Body of pancreas (tissue), 4 donors: ENCODE measurements around the gene ZDHHC5. TPM values are rescaled to one million over a fixed set of nuclear protein-coding genes. Genes with fewer than 3 reads are reported as not detected.
"Not testable (repeated sequence)": the region's sequence is repeated elsewhere in the genome, so short reads cannot be mapped to it uniquely, and the experiment has no call there.

ENCODE experiments used
- ATAC-seq: fragments of 150-250 bp; one replicate; pipeline ENCODE4 v1.9.1; 2016
- DNase-seq, 4 donors: peaks; one replicate each; pipeline ENCODE4 v3.0.0-alpha.2; 2019
- H3K27ac ChIP-seq, 4 donors: fragments of 200-600 bp; sonication (generic); 1 replicate in 3 of 4; 2 replicates in 1 of 4; pipeline versions ENCODE4 v1.5.1 to v1.6.1; 2016 to 2019; ENCODE audit warnings: mild to moderate bottlenecking in 1 of 4, mixed read lengths in 1 of 4, moderate library complexity in 1 of 4
- H3K27me3 ChIP-seq, 2 donors: fragments of 200-600 bp; sonication (generic); one replicate each; pipeline ENCODE4 v1.6.0; 2016; ENCODE audit warnings: mild to moderate bottlenecking in 1 of 2
- H3K36me3 ChIP-seq, 2 donors: fragments of 200-600 bp; sonication (generic); replicated peaks in 1 of 2; 2 replicates each; pipeline ENCODE4 v1.5.1; 2016; ENCODE audit warnings: low read depth in 2 of 2; ENCODE audit not compliant: insufficient read depth in 1 of 2
- H3K4me1 ChIP-seq: fragments of 200-600 bp; sonication (generic); one replicate; pipeline ENCODE4 v1.6.0; 2016
- H3K4me3 ChIP-seq, 2 donors: fragments of 200-600 bp; sonication (generic); 1 replicate in 1 of 2; 2 replicates in 1 of 2; pipeline ENCODE4 v1.5.1; 2016 to 2019
- H3K9me3 ChIP-seq, 3 donors: fragments of 200-600 bp; sonication (generic); 1 replicate in 2 of 3; 2 replicates in 1 of 3; pipeline ENCODE4 v1.5.1; 2016
- CTCF ChIP-seq, 7 experiments: fragments of 450-650 bp in 4 of 7; fragments of 200-600 bp in 3 of 7; sonication (generic) in 3 of 7; IDR thresholded peaks; one replicate each; pipeline ENCODE4 v1.5.1; 2016 to 2019; ENCODE audit warnings: antibody characterized with exemption in 7 of 7
- POLR2A ChIP-seq, 3 donors: fragments of 450-650 bp; IDR thresholded peaks; one replicate each; pipeline ENCODE4 v1.6.1; 2016; ENCODE audit warnings: antibody characterized with exemption in 3 of 3, mild to moderate bottlenecking in 2 of 3
- WGBS, 2 donors: methylation state at CpG; one replicate each; pipeline ENCODE4 v1.1.5; 2017; 5-methylcytosine and 5-hydroxymethylcytosine counted together
- intact Hi-C: fragments of 100-400 bp; cut with DNase I; formaldehyde crosslinking; loops from one replicate; pipeline ENCODE4 v1.15.1; 2023
- total RNA-seq, 2 donors: library from RNA; depleted of rRNA; stranded (reverse); fragments of >200 nt; gene quantifications; one replicate each; pipeline ENCODE4 v1.1.0, GENCODE V29; 2016

The ZDHHC5 gene
- total RNA-seq, 2 donors from 2014 or later = 17.6 to 48.5 TPM

DNA sequence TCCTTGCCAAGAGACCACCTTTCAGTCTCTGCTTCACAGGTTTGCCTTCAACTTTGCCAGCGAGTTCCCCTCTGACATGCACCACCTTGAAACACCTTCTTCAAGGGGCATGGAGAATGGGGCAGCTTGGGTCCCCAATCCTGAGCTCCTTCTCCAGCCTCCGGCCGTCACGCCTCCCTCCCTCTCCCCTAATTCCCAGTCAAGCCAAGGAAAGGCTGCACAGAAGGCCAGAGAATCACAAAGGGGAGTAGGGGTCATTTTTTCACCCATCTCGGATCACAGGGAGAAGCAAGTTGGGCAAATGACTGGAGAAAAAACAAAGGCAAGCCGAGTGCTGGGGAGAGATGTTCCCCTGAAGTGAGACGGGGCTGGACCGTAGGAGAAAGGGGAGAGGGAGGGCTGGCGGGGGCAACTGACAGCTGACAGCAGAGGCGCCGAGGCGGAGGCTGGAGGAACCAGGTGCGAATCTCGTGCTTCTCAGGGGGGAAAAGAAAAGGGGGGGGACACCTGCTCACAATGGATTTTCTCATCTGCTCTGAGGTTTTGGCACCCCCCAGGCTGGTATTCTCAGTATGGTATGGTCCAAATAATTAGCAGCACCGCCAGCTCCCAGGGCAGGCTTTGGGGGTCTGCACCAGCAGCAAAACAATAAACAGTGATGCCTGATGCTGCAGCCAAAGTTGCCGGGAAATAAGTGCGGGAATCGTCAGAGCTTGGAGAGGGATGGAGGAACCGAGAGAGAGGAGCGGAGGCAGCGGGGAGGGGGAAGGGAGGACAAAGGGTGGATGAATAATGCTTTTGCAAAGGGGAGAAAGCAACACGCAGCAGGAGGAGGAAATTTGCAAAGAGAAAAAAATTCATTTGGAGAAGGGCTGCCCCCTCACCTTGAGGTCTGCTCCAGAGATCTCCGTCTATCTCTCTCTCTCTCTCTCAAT, 18.8 kb upstream of the ZDHHC5 start:
- Histone ChIP-seq H3K27ac (no peak overlapping the region), H3K4me1 (peaks cover 26% of the 10 kb centered on the region), H3K36me3 (no peaks in the 10 kb centered on the region), H3K27me3 (peaks cover 2 to 26% of the 10 kb centered on the region in 2 donors), H3K9me3 (no peaks in the 10 kb centered on the region), H3K4me3 (no peak overlapping the region)
- DNase-seq = no peak
- WGBS, 2 donors = 8 to 9% methylated on average over 23 of the region's 23 CpGs
- ATAC-seq = no peak
- intact Hi-C loops = loop anchor here (10.0 kb wide), 2 partner anchors 184 to 294 kb away; partner anchors contain the start of gene RTN4RL2
- no peak for TF ChIP-seq POLR2A (IDR thresholded peaks at IDR 0.05)
- no peak for TF ChIP-seq CTCF (IDR thresholded peaks at IDR 0.05)

DNA sequence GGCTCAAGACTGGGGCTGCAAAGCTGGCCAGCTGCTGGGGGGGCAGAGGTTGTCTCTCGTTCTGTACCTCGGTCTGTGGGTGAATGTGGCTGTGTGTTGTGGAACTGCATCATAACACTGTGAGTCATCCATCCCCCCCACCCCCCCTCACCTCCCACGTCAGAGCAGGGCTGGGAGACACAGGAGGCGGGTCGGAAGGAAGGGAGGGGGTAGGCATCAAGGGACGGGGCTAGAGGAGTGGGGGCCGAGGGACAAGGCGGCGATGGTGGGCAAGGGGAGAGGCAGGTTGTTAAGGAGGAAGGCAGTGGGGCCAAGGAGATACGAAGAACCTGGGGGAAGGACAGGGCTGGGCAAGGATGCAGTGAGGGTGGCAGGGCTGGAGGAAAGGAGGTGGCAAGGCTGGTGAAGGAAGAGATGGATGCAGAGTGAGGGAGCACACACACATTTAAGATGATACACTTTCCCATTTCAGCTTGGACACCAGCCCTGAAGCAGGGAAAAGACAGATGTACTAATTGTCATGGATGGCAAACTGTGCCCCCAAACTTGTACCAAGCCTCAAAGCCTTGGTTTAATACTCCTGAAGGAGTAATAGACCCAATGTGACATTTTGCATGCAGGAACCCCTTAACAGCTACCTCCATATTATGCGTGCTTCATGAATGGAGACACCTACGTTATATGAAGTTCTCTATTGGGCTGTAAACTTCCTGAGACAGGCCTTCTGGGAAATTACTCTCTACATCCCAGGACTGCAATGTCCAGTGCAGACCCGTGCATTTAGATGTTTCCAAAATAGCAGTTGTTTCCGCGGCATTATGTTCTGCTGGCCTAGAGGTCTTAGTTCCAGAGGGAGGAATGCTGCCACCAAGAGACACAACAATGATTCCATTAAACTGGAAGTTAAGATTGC, 17.8 kb upstream of the ZDHHC5 start, which contains the start of gene YPEL4:
YPEL4 (minus strand) TSS at position 87 of the 913 bp plus-strand sequence. CDS start 2,805 bp downstream, outside the sequence.
- Histone ChIP-seq H3K4me3 (no peak within 1 kb of the TSS), H3K36me3 (no peaks in the 10 kb centered on the region), H3K4me1 (peaks cover 17% of the 10 kb centered on the region), H3K27ac (no peak within 1 kb of the TSS), H3K27me3 (peaks cover 2 to 26% of the 10 kb centered on the region in 2 donors), H3K9me3 (no peaks in the 10 kb centered on the region)
- WGBS, 2 donors = 8 to 19% methylated on average over 15 of the region's 15 CpGs
- intact Hi-C loops = loop anchor here (10.0 kb wide), 2 partner anchors 185 to 295 kb away; partner anchors contain the start of gene RTN4RL2
- TF ChIP-seq CTCF (IDR thresholded peaks at IDR 0.05) = no peak
- no peak for TF ChIP-seq POLR2A (IDR thresholded peaks at IDR 0.05)
- DNase-seq = peak in 2 of 4 donors; percentile 52 to 60
- ATAC-seq = peak; percentile 63

DNA sequence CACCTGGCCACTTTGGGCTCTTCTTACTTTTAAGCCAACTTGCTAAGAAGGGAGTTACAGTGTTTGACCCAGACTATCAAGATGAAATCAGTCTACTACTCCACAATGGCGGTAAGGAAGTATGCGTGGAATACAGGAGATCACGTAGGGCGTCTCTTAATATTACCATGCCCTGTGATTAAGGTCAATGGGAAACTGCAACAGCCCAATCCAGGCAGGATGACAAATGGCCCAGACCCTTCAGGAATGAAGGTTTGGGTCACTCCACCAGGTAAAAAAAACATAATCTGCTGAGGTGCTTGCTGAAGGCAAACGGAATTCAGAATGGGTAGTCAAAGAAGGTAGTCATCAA, 17.2 kb upstream of the ZDHHC5 start:
- H3K27me3 ChIP-seq = peaks cover 2 to 26% of the 10 kb centered on the region in 2 donors
- TF ChIP-seq POLR2A (IDR thresholded peaks at IDR 0.05) (no peak), CTCF (IDR thresholded peaks at IDR 0.05) (no peak)
- ATAC-seq = no peak
- intact Hi-C loops = no loop called here
- no peaks in the 10 kb centered on the region for H3K9me3 ChIP-seq
- no peak overlapping the region for H3K27ac ChIP-seq
- no peaks in the 10 kb centered on the region for H3K36me3 ChIP-seq
- H3K4me3 ChIP-seq = no peak overlapping the region
- H3K4me1 ChIP-seq = peaks cover 11% of the 10 kb centered on the region
- WGBS, 2 donors = 60 to 64% methylated on average over 5 of the region's 5 CpGs
- no peak for DNase-seq

DNA sequence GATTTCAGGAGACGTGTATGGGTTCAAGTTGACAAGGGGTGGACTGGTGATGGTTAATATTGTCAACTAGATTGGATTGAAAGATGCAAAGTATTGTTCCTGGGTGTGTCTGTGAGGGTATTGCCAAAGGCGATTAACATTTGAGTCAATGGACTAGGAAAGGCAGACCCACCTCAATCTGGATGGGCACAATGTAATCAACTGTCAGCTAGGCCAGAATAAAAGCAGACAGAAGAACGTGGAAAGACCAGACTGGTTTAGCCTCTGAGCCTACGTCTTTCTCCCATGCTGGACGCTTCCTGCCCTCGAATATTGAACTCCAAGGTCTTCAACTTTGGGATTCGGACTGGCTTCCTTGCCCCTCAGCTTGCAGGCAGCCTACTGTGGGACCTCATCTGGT, 16.5 kb upstream of the ZDHHC5 start:
- Histone ChIP-seq H3K36me3 (no peaks in the 10 kb centered on the region), H3K9me3 (no peaks in the 10 kb centered on the region), H3K27me3 (peaks cover 2 to 24% of the 10 kb centered on the region in 2 donors), H3K4me1 (peaks cover 10% of the 10 kb centered on the region), H3K4me3 (no peak overlapping the region), H3K27ac (no peak overlapping the region)
- no peak for ATAC-seq
- WGBS, 2 donors = 57 to 65% methylated on average over 7 of the region's 7 CpGs
- TF ChIP-seq POLR2A (IDR thresholded peaks at IDR 0.05) (no peak), CTCF (IDR thresholded peaks at IDR 0.05) (no peak)
- no peak for DNase-seq
- intact Hi-C loops = no loop called here

- ATAC-seq, H3K27ac ChIP-seq, H3K4me3 ChIP-seq, DNase-seq, intact Hi-C loops, H3K4me1 ChIP-seq, H3K9me3 ChIP-seq, H3K36me3 ChIP-seq: not testable (repeated sequence)
- WGBS, 2 donors = 68 to 69% methylated on average over 14 of the region's 14 CpGs
- H3K27me3 ChIP-seq = peaks cover under 1 to 15% of the 10 kb centered on the region in 2 donors
Observed at GRCh38 chr11:57652230-57652629, 15.7 kb upstream of the ZDHHC5 start.
